Hepatocyte (in vitro differentiated cells): ENCODE measurements around the gene KLK1.

Experiments used
- CTCF ChIP-seq: fragments of 200-600 bp; sonication (generic); IDR thresholded peaks from 2 replicates; pipeline ENCODE4 v1.5.1; 2016; ENCODE audit warnings: antibody characterized with exemption, mild to moderate bottlenecking; ENCODE audit not compliant: poor library complexity
- EZH2 ChIP-seq: fragments of 200-600 bp; sonication (generic); IDR thresholded peaks from 2 replicates; pipeline ENCODE4 v1.6.1; 2016; ENCODE audit warnings: antibody characterized with exemption, mild to moderate bottlenecking, borderline replicate concordance
- EZH2phosphoT487 ChIP-seq: fragments of 200-600 bp; sonication (generic); IDR thresholded peaks from one replicate; pipeline ENCODE4 v1.6.1; 2018; ENCODE audit warnings: antibody characterized with exemption, mild to moderate bottlenecking, low read depth, moderate library complexity; ENCODE audit not compliant: unreplicated experiment, severe bottlenecking

GRCh38 chr19:50826492-50827240, 3.1 kb upstream of the KLK1 start:
- TF ChIP-seq CTCF, result no peak
- no peak for TF ChIP-seq EZH2
- TF ChIP-seq EZH2phosphoT487, result no peak
